ENCODE measurements around the gene BLTP1. TPM values are rescaled to one million over a fixed set of nuclear protein-coding genes. Genes with fewer than 3 reads are reported as not detected.

The BLTP1 gene
- total RNA-seq, 1 experiment from 2014 or later, result 16.5 TPM

DNA sequence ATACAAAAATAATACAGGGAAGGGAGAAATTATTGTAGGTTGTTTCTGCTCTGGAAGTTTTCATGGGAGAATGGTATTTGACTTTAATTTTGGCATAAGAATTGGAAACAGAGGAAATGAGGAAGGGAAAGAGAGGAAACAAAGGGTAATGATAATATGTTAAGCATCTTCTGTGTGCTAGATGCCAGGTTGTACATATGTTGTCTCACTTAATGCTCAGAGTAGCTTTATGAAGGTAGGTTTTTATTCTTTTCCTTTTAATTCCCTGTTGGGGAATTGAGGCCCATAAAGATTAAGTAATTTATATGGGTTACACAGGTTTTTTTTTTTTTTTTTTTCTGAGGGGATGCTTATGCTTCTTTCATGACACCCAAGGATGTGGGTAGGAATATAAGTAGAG lies 19.2 kb downstream of the BLTP1 start:
- no peak for DNase-seq (ENCODE audit: low read depth)

DNA sequence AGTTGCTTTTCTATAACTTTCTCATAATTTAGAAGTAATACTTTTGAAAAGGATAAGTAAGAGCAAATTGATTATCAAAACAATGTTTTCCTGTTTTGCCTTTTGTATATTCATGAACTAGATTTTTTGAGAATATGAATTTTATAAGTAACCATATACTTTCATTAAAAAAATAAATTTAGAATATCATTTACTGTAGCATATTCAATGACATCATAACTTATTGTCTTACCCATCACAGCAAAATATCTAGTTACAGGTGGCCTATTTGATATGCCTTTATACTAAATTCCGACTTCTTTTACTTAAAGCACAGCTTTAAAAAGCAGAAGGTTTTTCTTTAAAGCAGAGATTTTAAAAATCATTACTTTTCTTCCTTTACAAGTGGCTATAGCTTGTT lies 20.1 kb downstream of the BLTP1 start:
- no peak for DNase-seq (ENCODE audit: low read depth)

DNA sequence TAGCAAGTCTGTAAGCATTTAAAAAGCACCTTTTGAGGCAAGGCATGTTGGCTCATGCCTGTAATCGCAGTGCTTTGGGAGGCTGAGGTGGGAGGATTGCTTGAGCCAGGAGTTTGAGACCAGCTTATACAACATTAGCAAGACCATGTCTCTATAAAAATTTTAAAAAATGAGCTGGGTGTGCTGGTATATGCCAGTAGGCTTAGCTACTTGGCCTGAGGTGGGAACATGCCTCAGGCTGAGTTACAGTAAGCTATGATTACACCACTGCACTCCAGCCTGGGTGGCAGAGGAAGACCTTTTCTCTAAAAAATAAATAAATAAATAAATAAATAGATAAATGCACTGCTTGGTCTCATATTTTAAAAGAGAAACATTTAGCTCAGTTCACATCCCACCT lies 26.8 kb downstream of the BLTP1 start:
- no peak for DNase-seq (ENCODE audit: low read depth)

DNA sequence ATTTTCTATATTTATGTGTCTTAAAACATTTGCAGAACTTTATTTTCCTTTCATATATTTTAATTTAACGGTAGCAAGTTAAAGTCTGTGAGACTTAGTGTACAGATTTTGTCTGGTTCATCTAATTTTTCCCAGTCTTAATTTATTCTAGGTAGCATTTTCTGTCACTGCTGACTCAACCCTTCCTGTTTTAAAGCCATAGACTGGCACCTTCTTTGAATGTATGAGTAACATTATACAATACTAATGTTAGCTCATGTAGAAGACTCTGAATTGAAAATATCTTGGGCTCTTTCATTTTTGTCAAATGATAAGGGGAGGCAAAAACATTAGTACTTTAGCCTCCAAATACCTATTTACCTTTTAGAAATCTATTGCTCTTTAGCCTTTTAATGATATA lies 43.6 kb downstream of the BLTP1 start:
- DNase-seq (ENCODE audit: low read depth), result no peak

Other genes starting within 250 kb of the BLTP1 start
- gene TRPC3, start 200.3 kb upstream of the BLTP1 start, total RNA-seq (2014; rRNA removed; shearing (Covaris generic)), result 1.6 and 2.9 TPM in 2 replicates
- not detected in 2 replicates for gene ADAD1, start 226.7 kb downstream of the BLTP1 start, total RNA-seq (2014; rRNA removed; shearing (Covaris generic))